Type B pancreatic cell (in vitro differentiated cells): ENCODE data around the gene CDCA7L. TPM values are rescaled to one million over a fixed set of nuclear protein-coding genes. Genes with fewer than 3 reads are reported as not detected.
"Not testable (repeated sequence)": the region's sequence is repeated elsewhere in the genome, so short reads cannot be mapped to it uniquely, and the experiment has no call there.

Experiments used
- DNase-seq: peaks from one replicate; pipeline ENCODE4 v3.0.0; 2021; ENCODE audit warnings: mixed read lengths; ENCODE audit not compliant: unreplicated experiment; ENCODE audit errors: extremely low spot score
- H3K27ac Mint-ChIP-seq: 2 replicates; pipeline ENCODE4 v1.8.0; 2021; ENCODE audit warnings: mild to moderate bottlenecking, mixed read lengths
- H3K27me3 Mint-ChIP-seq: 2 replicates; pipeline ENCODE4 v1.8.0; 2021; ENCODE audit warnings: mixed read lengths
- H3K36me3 Mint-ChIP-seq: 2 replicates; pipeline ENCODE4 v1.8.0; 2021; ENCODE audit warnings: mixed read lengths
- H3K4me1 Mint-ChIP-seq: one replicate; pipeline ENCODE4 v1.8.0; 2021; ENCODE audit warnings: mixed read lengths; ENCODE audit not compliant: unreplicated experiment
- H3K4me3 Mint-ChIP-seq: 2 replicates; pipeline ENCODE4 v1.8.0; 2021; ENCODE audit warnings: mild to moderate bottlenecking, mixed read lengths
- H3K9me3 Mint-ChIP-seq: 2 replicates; pipeline ENCODE4 v1.8.0; 2021; ENCODE audit warnings: mixed read lengths
- CTCF ChIP-seq: fragments of 200-600 bp; sonication (generic); conservative IDR thresholded peaks from 2 replicates; pipeline ENCODE4 v1.5.0; 2021; ENCODE audit warnings: antibody characterized with exemption, mild to moderate bottlenecking
- total RNA-seq: library from RNA; stranded (reverse); gene quantifications from 2 replicates; pipeline ENCODE4 v1.2.1, GENCODE V29; 2021; ENCODE audit warnings: low replicate concordance

Gene CDCA7L
- total RNA-seq, 1 donor from 2014 or later: 37.8 TPM

- Mint-ChIP-seq H3K27ac (no peak overlapping the region), H3K36me3 (peaks cover 35% of the 10 kb centered on the region), H3K9me3 (no peaks in the 10 kb centered on the region), H3K27me3 (peaks cover 12% of the 10 kb centered on the region), H3K4me1 (peaks cover 29% of the 10 kb centered on the region), H3K4me3 (no peak overlapping the region)
- no peak for TF ChIP-seq CTCF
- no peak for DNase-seq
These were observed 6.4 kb downstream of the CDCA7L start for GRCh38 chr7:21939136-21939857.

- no peak overlapping the region for H3K4me3 Mint-ChIP-seq
- peaks cover 24% of the 10 kb centered on the region for H3K4me1 Mint-ChIP-seq
These were observed 7.2 kb downstream of the CDCA7L start for GRCh38 chr7:21938463-21938862.

GRCh38 chr7:21934808-21935207, 10.9 kb downstream of the CDCA7L start:
- H3K4me3 Mint-ChIP-seq: no peak overlapping the region
- no peak for DNase-seq
- peaks cover 48% of the 10 kb centered on the region for H3K36me3 Mint-ChIP-seq
- H3K27me3 Mint-ChIP-seq: peaks cover 2% of the 10 kb centered on the region
- no peak overlapping the region for H3K27ac Mint-ChIP-seq
- H3K4me1 Mint-ChIP-seq: no peaks in the 10 kb centered on the region
- peaks cover 4% of the 10 kb centered on the region for H3K9me3 Mint-ChIP-seq
- no peak for TF ChIP-seq CTCF

More at GRCh38 chr7:21938463-21938862, 7.2 kb downstream of the CDCA7L start:
- Mint-ChIP-seq H3K36me3 (peaks cover 38% of the 10 kb centered on the region), H3K9me3 (no peaks in the 10 kb centered on the region), H3K27ac (no peak overlapping the region), H3K27me3 (peaks cover 12% of the 10 kb centered on the region)
- DNase-seq: no peak
- no peak for TF ChIP-seq CTCF

- not testable (repeated sequence) for H3K27me3 Mint-ChIP-seq, H3K27ac Mint-ChIP-seq, H3K4me3 Mint-ChIP-seq, H3K4me1 Mint-ChIP-seq, H3K9me3 Mint-ChIP-seq, DNase-seq
- peaks cover 47% of the 10 kb centered on the region for H3K36me3 Mint-ChIP-seq
These were observed 12.4 kb downstream of the CDCA7L start for GRCh38 chr7:21933293-21933692.

GRCh38 chr7:21927693-21928092, 18.0 kb downstream of the CDCA7L start:
- TF ChIP-seq CTCF: no peak
- Mint-ChIP-seq H3K36me3 (peaks cover 27% of the 10 kb centered on the region), H3K27me3 (peaks cover 7% of the 10 kb centered on the region), H3K4me3 (no peak overlapping the region), H3K27ac (no peak overlapping the region), H3K9me3 (peaks cover 6% of the 10 kb centered on the region), H3K4me1 (no peaks in the 10 kb centered on the region)
- no peak for DNase-seq

- H3K36me3 Mint-ChIP-seq: peaks cover 23% of the 10 kb centered on the region
- peaks cover 6% of the 10 kb centered on the region for H3K9me3 Mint-ChIP-seq
- DNase-seq: no peak
- H3K4me1 Mint-ChIP-seq: no peaks in the 10 kb centered on the region
- TF ChIP-seq CTCF: no peak
- H3K27ac Mint-ChIP-seq: no peak overlapping the region
- no peak overlapping the region for H3K4me3 Mint-ChIP-seq
- H3K27me3 Mint-ChIP-seq: peaks cover 7% of the 10 kb centered on the region
These were observed 19.3 kb downstream of the CDCA7L start for GRCh38 chr7:21926448-21926847.
